ENCODE results near the gene FARS2.

Gene FARS2

DNA sequence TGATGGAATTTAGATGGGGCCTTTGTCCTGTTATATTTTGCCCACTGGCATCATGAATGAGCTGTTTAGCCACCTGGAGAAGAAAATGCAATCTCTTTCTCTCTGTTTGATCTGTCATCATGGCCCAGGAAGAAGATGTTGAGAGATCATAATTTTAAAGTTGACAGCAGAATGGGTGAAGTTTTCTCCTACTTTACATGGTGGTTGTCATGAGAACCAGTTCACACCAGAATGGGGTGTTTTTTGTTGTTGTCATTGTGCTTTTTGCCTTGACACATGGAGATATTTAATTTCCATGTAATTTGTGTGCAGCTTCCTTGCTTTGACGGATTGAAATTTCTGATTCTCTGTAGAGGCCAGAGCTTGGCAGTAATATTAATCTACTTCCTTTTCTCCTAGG, 122.5 kb downstream of the FARS2 start:
- DNase-seq: no peak

GRCh38 chr6:5384276-5384675, 123.0 kb downstream of the FARS2 start:
- no peak for DNase-seq

GRCh38 chr6:5388326-5388725, 127.0 kb downstream of the FARS2 start:
- no peak for DNase-seq

DNA sequence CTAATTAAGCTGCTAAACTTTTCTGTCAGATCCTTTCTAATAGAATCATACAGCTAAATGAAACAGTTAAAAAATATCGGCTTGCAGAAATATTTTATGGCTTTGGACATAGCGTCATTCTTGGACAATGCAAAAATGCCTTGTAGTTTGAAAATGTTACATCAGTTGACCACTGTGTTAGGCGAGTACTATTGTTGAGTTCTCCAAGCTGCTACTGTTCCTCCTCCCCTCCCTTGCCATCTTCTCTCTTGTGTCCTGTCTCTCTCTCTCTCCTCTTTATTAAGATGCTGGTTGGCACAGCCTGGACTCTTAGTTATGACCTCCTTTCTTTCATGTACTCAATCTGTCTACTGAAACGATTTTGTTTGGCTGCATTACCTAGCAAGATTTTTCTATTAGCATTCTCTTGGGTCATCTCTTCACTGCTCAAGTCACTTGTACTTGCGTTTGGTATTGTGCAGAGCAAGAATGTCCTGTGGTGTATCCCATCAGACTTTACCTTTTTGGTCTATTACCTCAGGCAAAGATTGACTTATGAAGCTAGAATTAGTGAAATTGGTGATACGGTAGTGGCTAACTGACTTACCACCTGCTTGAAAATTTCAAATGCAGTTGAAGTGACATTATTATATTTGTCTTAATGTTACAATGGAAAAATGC, 127.9 kb downstream of the FARS2 start:
- no peak for DNase-seq

- no peak for DNase-seq
These were observed 128.9 kb downstream of the FARS2 start for GRCh38 chr6:5390177-5390576.

DNA sequence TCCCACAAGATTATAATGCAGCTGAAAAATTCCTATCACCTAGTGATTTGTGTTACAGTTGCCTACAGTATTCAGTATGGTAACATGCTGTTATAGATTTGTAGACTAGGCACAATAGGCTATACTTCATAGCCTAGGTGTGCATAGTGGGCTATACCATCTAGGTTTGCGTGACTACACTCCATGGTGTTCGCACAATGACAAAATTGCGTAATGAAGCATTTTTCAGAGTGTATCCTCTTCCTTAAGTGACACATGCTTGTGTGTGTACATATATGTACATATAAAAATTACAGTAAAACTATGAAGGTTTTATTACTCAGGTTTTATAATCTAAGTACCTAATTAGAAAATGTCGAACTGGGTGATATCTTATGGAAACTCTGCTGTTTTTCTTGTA, 133.0 kb downstream of the FARS2 start:
- no peak for DNase-seq

DNA sequence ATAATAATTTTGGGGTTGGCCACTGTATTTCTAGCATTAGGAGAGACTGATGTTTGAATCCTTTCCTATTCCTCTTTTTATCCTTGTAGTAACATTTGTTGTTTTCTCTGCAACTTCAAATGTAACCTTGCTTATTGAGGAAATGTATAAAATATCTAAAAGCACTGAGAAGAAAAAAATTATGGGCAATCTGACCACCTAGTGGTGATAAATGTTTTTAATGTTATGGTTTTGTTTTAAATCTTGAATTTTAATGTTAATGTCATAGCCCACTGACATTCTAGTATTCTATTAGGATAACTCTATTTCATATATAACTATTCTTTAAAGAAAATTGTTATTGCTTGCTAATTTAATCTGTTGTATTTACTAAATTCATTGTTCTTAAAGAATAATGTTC, 134.4 kb downstream of the FARS2 start:
- no peak for DNase-seq

DNA sequence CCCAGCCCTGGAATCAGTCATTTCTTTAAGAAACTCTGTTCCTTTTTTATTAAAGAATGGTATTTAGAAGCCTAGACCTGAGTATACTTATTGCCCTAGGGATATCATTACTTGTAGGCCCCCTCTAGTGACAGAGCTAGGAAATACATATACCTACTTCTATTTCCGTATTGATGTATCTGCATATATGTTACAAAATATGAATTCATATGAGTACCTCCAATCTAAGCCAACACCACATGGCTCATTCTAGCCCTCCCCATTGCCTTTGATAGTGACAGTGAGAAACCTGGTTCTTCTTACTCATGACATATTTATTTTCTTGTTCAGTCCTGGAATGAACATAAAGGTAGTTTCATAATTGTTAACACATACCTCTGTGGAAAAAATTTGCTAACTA, 137.2 kb downstream of the FARS2 start:
- no peak for DNase-seq

DNA sequence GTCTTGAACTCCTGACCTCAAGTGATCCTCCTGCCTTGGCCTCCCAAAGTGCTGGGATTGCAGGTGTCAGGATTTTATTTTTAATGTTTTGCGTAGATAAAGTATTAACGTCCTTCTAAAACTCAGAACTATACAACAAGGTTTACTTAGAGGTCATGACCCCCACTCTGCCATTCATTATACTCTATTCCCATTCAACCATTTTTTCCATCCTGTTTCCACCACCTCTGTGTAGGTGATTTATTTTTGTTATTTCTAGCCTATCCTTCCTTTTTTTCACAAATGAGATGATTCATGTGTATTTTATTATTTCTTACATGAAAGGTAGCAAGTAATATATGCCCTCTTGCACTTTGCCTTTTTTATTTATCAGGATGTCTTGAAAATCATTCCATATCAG, 138.1 kb downstream of the FARS2 start:
- DNase-seq: no peak

DNA sequence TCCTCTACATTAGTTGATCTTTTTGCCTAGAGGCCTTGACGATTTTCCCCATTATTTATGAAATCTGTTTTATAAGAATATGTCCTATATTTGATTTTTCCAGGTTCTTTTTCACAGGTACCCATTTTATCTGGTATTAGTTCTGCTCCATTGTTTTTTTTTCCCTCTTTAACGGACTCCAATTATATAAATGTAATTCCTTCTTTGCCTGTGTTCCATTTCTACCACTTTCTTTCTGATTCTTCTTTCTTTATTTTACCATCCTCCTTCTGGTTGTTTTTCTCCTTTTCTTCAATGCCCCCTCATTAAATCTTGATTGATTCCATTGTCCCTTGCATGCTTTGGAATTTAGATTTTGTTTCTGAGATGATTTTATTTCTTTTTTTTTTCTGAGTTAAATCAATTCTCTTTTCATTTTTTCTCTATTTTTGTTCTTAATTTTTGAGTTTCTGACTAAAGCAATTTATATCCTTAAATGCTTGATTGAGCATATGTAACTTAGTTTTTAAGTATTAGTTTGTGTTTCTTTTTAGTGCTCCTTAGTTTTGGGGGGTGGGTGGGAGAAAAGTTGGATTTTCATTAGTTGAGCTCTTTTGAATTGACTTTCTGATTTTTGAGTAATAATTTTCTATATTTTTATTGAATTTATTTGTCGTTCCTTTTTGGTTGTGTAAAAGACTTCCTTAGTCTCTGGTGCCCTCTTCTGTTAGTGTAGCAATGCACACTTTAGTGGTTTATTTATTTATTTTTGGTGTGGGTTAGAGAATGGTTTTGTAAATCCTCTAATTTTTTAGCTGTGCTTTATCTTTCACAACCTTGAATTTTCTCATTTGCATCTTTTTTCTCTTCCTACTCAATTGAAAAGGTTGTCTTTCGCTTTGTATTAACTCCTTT, 140.8 kb downstream of the FARS2 start:
- DNase-seq: no peak

DNA sequence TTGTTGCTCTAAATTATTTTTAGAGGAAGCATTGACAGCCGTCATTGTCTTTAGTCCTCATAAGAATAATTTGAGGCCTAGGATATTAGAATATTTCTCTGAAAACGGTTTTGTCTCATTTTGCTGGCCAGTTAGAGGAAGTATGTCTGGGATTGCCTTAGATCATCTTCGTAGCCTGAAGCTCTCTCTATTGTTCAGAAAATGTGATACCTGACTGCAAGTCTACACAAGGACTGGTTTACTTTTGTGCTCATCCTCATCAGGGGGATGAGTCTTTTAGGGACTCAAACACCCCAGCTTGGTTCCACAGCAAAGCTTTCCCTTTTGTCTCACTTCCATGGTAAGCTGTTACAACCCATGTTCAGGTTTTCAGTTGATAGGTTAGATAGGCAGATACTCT, 141.8 kb downstream of the FARS2 start:
- no peak for DNase-seq

GRCh38 chr6:5403609-5404008, 142.3 kb downstream of the FARS2 start:
- no peak for DNase-seq

DNA sequence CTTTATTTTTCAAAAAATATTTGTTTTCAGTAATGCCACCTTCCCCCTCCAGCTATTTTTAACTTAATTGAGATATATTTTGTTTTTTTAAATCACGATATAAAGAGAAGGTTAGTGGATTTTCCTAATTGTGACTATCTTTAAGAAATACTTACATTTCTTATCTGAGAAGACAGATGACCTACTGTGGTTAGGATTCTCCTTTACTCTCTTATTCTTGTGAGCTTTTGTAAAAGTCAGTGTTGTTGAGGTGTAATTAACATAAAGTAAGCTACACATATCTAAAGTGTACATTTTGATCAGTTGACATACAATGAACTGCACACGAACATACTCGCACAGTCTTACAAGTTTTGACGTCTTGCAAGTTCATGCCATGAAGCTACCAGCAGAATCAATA, 144.7 kb downstream of the FARS2 start:
- no peak for DNase-seq

- no peak for DNase-seq
These were observed 150.1 kb downstream of the FARS2 start for GRCh38 chr6:5411414-5411813.

- no peak for DNase-seq
These were observed 150.7 kb downstream of the FARS2 start for GRCh38 chr6:5412017-5412416.

DNA sequence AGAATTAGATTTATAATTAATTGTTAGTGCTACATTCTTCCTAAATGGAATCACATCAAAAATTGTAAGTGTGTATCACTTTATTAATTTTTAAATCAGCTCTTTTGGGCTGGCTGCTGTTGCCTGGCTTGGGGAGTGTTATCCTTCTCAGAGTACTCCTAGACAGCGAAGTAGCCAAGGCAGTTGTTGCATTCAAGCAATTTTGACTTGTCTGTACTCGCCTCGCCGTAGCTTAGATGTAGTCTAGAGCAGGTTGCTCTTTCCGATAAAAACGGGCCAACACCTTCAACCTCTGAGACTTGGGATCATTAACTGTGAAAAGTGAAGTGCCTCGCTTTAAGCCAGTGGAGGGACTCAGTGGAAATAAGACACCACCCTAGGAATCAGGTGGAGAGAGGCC, 151.3 kb downstream of the FARS2 start:
- no peak for DNase-seq

- DNase-seq: no peak
These were observed 154.9 kb downstream of the FARS2 start for GRCh38 chr6:5416250-5416649.

GRCh38 chr6:5422321-5422915, 161.1 kb downstream of the FARS2 start:
- peak; percentile 7 for DNase-seq

- DNase-seq: no peak
These were observed 161.9 kb downstream of the FARS2 start for GRCh38 chr6:5423251-5423650.

DNA sequence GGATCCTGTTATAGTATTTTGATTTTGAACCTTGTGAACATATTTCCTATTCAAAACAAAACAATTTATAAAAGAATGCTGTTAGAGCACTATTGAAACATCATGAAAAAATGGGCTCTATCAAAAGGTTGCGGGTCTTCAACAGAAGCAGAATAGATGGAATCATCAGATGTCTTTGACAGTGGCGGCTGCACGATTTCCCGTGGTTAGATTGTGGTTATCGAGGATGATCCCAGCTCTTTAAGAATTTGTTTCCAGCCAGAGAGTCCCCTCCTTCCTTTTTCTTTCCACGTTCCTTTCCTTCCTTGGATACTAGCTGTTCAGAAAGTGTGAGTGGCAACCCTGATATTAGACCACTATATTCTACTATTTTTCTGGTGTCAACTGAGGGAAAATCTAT, 163.4 kb downstream of the FARS2 start:
- DNase-seq: no peak

- DNase-seq: no peak
These were observed 164.0 kb downstream of the FARS2 start for GRCh38 chr6:5425267-5425666.

DNA sequence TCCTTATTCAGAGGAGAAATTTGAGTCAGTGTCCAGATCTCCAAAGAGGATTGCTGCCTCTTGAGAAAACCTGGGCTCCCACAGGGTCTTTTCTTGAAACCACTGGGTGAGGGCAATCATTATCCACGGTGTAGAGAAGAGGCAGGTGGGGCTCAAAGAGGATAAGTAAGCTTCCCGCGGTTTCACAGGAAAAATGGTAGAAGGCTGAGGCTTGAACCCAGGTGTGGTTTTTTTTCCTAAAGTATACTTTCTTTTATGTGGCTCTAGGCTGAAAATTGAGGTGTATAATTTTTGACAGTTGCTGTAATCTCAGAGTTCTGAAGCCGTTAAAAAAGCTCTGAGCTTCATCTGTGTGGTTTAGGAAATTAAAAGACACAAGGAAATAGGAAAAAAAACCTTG, 164.5 kb downstream of the FARS2 start:
- DNase-seq: no peak

DNA sequence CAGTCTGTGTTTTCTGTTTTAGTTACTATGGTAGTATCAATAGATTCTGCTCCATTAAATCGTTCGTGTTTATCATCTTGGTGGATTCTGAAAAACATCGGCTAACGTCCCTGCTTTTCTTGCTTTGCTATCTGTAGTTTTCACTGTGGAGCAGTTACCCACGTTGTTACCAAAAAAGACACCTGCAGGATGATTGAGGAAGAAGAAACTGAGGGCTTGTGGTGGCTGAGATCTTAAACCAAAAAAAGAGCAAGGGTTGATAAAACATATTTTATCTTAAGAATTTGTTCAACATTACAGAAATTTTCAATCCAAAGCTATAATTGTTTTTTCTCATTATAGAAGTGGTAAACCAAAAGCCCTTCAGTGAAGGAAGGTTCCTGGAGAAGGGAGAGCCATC, 166.3 kb downstream of the FARS2 start:
- no peak for DNase-seq

DNA sequence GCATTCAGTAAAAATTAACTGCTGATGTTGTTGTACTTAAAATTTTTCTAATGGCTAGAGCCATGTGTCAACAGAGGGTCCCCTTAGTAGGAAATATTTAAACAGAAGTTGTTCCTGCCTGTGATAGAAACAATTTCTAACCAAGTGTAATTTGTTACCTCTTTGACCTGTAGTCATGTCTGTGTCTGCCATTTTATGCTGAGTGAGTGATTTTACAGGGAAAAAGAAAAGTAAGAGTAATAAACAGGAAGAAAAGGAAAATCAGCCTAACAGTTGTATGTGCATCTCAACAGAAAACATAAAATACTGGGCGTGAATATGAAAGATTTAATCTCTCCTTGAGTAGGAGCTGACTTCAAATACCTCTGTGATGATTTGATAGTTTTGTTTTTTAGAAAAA, 172.0 kb downstream of the FARS2 start:
- DNase-seq: no peak
